ENCODE results near the gene MEI4. TPM values are rescaled to one million over a fixed set of nuclear protein-coding genes. Genes with fewer than 3 reads are reported as not detected.

MEI4 gene
- total and polyA plus RNA-seq, 2 of the 4 experiments (the other 2 are of a cell fraction): not detected

- POLR2A ChIA-PET (ENCODE audit: unreplicated experiment): no interaction called here
These were observed 120.5 kb downstream of the MEI4 start for GRCh38 chr6:77773157-77773822.

More at GRCh38 chr6:77773157-77773822, 120.5 kb downstream of the MEI4 start:
- H3K9me1 ChIP-seq (ENCODE audit: insufficient read depth, low read length): no peaks in the 10 kb centered on the region
- intact Hi-C loops (cut with micrococcal nuclease) (no loop called here), dilution Hi-C loops (cut with HindIII; ENCODE audit: low sequenced_read_pairs, unreplicated experiment) (no loop called here), in situ Hi-C loops (cut with MboI; ENCODE audit: low sequenced_read_pairs) (no loop called here)
- no peaks in the 10 kb centered on the region for H4K20me1 ChIP-seq (ENCODE audit: insufficient read depth, low read length)
- BruUV-seq (replicated peaks): no TSS peak
- H3K27me3 ChIP-seq (ENCODE audit: control insufficient read depth, insufficient read depth, low read length): no peaks in the 10 kb centered on the region
- CTCF ChIA-PET: no interaction called here
- H3K4me1 ChIP-seq (ENCODE audit: control insufficient read depth, insufficient read depth, low read length): no peaks in the 10 kb centered on the region
- no peak overlapping the region for H2BK15ac ChIP-seq (ENCODE audit: low read depth, low read length)
- no peak overlapping the region for H3K56ac ChIP-seq (ENCODE audit: extremely low read depth, insufficient read depth, low read length)
- no peak overlapping the region for H4K8ac ChIP-seq (ENCODE audit: low read depth in 2 of 2, low read length in 2 of 2)
- H4K5ac ChIP-seq (ENCODE audit: low read depth, low read length): no peak overlapping the region
- no peak overlapping the region for H3K4me3 ChIP-seq (ENCODE audit: insufficient read depth, low read depth, low read length)
- no peak overlapping the region for H3K27ac ChIP-seq (ENCODE audit: insufficient read depth, low read length)
- no peak overlapping the region for H4K91ac ChIP-seq (ENCODE audit: insufficient read depth, low read depth, low read length)
- no peak overlapping the region for H2BK120ac ChIP-seq (ENCODE audit: low read depth, low read length)
- no peak overlapping the region for H2AFZ ChIP-seq (replicated peaks; ENCODE audit: low read length, poor library complexity)
- no peak overlapping the region for H3K14ac ChIP-seq (replicated peaks; ENCODE audit: low read depth, low read length)
- H3K4ac ChIP-seq (ENCODE audit: low read depth, low read length): no peak overlapping the region
- no peak for DNase-seq
- H3K79me1 ChIP-seq (ENCODE audit: low read depth in 1 of 2, low read length in 2 of 2): no peaks in the 10 kb centered on the region
- TF ChIP-seq FOS (IDR thresholded peaks at IDR 0.05; ENCODE audit: low read depth, low read length) (no peak), USF2 (IDR thresholded peaks at IDR 0.05; ENCODE audit: low read depth, low read length) (no peak), MAFK (IDR thresholded peaks at IDR 0.05; ENCODE audit: low read depth, low read length) (no peak), CHD1 (IDR thresholded peaks at IDR 0.05; ENCODE audit: low read depth, low read length) (no peak), RAD21 (IDR thresholded peaks at IDR 0.05; ENCODE audit: low read length) (no peak), BHLHE40 (IDR thresholded peaks at IDR 0.05; ENCODE audit: low read depth, low read length) (no peak), SMC3 (IDR thresholded peaks at IDR 0.05; ENCODE audit: low read depth, low read length) (no peak), RFX5 (IDR thresholded peaks at IDR 0.05; ENCODE audit: low read depth, low read length) (no peak), MAZ (IDR thresholded peaks at IDR 0.05; ENCODE audit: borderline replicate concordance, low read depth, low read length) (no peak), POLR2A (IDR thresholded peaks at IDR 0.05; ENCODE audit: low read depth, low read length) (no peak)
- TF ChIP-seq, protein P1, sequence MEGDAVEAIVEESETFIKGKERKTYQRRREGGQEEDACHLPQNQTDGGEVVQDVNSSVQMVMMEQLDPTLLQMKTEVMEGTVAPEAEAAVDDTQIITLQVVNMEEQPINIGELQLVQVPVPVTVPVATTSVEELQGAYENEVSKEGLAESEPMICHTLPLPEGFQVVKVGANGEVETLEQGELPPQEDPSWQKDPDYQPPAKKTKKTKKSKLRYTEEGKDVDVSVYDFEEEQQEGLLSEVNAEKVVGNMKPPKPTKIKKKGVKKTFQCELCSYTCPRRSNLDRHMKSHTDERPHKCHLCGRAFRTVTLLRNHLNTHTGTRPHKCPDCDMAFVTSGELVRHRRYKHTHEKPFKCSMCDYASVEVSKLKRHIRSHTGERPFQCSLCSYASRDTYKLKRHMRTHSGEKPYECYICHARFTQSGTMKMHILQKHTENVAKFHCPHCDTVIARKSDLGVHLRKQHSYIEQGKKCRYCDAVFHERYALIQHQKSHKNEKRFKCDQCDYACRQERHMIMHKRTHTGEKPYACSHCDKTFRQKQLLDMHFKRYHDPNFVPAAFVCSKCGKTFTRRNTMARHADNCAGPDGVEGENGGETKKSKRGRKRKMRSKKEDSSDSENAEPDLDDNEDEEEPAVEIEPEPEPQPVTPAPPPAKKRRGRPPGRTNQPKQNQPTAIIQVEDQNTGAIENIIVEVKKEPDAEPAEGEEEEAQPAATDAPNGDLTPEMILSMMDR (conservative IDR thresholded peaks at IDR 0.05; ENCODE audit: low read depth, low read length): no peak
- peaks cover 9% of the 10 kb centered on the region; the same call in 1 of the 2 replicates for H3K9me3 ChIP-seq (ENCODE audit: control insufficient read depth, insufficient read depth, low read length)
- H3K9ac ChIP-seq (ENCODE audit: low read depth, low read length): no peak overlapping the region
- H2BK20ac ChIP-seq (ENCODE audit: low read depth, low read length): no peak overlapping the region
- no peak overlapping the region for H2BK5ac ChIP-seq (ENCODE audit: low read depth, low read length, poor library complexity, severe bottlenecking)
- no peak overlapping the region for H2AK5ac ChIP-seq (ENCODE audit: low read depth, low read length)
- no peaks in the 10 kb centered on the region for H3K36me3 ChIP-seq (ENCODE audit: control insufficient read depth, insufficient read depth, low read length)
- H3K18ac ChIP-seq (ENCODE audit: low read depth, low read length): no peak overlapping the region
- no peak overlapping the region for H3K23ac ChIP-seq (ENCODE audit: low read depth, low read length)
- no peak overlapping the region for H3K4me2 ChIP-seq (ENCODE audit: low read depth, low read length)
- H2AK9ac ChIP-seq (replicated peaks; ENCODE audit: low read depth, low read length, poor library complexity): no peak overlapping the region
- no peak for ATAC-seq (ENCODE audit: low read depth)
